Fibroblast of the aortic adventitia (primary cell): Measurements from ENCODE around the gene CSAD. TPM values are rescaled to one million over a fixed set of nuclear protein-coding genes. Genes with fewer than 3 reads are reported as not detected.

ENCODE experiments used
- DNase-seq: peaks from one replicate; pipeline ENCODE4 v3.0.0-alpha.2; 2010; ENCODE audit warnings: low read depth
- H3K4me3 ChIP-seq: 2 replicates; pipeline ENCODE4 v1.5.1; 2011; ENCODE audit warnings: low read depth, mild to moderate bottlenecking, control low read depth, low read length, moderate library complexity
- total RNA-seq: library from RNA; depleted of rRNA; stranded (reverse); fragments of >200 nt; gene quantifications from 2 replicates; pipeline ENCODE4 v1.2.3, GENCODE V29; 2012; ENCODE audit warnings: low replicate concordance
- TF ChIP-seq, protein P1 (sequence below): IDR thresholded peaks from 2 replicates; pipeline ENCODE4 v1.5.1; 2011; ENCODE audit warnings: mild to moderate bottlenecking, low read length, control low read depth, inconsistent platforms; ENCODE audit not compliant: insufficient read depth

The CSAD gene
- total RNA-seq, 1 donor = 8.7 TPM

DNA sequence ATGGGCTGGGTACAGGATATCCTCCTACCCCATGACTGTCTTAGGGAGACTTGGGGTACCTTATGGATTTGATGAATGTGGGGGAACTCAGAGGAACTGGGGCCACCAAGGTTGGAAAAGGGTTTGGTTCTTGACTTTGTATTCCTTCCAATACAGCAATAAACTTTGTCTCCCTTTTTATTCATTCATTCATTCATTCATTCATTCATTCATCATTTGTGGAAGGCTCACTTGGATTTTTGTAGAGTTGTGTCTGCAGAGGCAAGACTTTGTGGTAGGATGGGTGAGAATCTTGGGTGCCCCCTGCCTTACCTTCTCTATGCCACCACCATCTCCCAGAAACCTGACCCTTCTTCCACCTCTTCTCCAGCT lies 56.4 kb downstream of the CSAD start:
- TF ChIP-seq, protein P1, sequence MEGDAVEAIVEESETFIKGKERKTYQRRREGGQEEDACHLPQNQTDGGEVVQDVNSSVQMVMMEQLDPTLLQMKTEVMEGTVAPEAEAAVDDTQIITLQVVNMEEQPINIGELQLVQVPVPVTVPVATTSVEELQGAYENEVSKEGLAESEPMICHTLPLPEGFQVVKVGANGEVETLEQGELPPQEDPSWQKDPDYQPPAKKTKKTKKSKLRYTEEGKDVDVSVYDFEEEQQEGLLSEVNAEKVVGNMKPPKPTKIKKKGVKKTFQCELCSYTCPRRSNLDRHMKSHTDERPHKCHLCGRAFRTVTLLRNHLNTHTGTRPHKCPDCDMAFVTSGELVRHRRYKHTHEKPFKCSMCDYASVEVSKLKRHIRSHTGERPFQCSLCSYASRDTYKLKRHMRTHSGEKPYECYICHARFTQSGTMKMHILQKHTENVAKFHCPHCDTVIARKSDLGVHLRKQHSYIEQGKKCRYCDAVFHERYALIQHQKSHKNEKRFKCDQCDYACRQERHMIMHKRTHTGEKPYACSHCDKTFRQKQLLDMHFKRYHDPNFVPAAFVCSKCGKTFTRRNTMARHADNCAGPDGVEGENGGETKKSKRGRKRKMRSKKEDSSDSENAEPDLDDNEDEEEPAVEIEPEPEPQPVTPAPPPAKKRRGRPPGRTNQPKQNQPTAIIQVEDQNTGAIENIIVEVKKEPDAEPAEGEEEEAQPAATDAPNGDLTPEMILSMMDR = no peak
- DNase-seq = no peak
- H3K4me3 ChIP-seq = no peak overlapping the region

DNA sequence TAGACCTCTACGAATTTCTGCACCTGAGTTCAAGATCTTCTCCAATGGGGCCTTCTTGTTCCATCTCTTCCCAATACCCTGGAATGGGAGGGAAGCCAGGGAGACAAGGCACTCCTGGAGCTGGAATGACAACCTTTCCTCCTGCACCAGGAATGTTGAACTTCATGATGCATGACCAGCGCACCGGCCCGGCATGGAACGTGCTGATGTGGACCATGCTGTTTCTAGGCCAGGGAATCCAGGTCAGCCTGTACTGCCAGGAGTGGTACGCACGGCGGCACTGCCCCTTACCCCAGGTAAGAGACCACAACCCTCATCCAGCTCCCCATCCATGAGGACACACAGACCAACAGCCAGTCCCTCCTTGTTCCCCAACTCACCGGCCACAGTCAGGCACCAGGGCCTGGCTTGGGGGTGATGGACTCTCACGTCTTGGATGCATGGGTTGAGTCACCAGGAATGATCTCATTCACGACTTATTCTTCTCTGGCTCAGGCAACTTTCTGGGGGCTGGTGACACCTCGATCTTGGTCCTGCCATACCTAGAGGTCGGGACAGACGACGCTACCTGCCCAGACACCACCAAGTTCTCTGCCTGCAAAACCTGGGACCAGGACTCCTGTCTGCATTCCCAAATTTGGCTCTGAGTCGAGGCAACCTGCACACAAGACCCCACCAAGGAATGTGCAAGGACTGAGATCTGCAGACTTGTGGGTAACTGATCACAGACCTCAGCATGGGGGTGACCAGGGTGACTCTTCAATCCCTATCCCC lies 57.0 kb downstream of the CSAD start:
- no peak overlapping the region for H3K4me3 ChIP-seq
- TF ChIP-seq, protein P1 = no peak
- DNase-seq = peak; percentile 8

DNA sequence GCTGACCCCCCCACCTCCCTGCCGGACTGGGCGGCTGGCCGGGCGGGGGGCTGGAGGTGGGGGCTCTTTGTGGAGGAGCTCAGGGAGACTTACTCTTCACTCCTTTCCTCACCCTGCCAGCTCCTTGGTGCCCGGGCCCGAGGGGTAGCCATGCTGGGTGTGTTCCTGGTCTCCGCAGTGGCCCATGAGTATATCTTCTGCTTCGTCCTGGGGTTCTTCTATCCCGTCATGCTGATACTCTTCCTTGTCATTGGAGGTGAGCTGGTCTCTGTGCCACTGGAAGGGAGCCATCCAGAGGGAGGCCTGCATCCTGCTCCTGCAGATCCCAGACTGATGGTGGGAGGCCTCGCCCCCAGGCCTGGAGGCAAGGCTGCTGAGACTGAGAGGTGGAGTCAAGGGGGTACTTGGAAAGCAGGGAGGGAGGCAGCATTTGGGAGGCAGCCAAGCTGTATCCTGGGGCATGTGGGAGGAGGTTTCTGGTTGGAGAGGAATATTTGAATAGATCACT lies 57.7 kb downstream of the CSAD start:
- TF ChIP-seq, protein P1 = no peak

DNA sequence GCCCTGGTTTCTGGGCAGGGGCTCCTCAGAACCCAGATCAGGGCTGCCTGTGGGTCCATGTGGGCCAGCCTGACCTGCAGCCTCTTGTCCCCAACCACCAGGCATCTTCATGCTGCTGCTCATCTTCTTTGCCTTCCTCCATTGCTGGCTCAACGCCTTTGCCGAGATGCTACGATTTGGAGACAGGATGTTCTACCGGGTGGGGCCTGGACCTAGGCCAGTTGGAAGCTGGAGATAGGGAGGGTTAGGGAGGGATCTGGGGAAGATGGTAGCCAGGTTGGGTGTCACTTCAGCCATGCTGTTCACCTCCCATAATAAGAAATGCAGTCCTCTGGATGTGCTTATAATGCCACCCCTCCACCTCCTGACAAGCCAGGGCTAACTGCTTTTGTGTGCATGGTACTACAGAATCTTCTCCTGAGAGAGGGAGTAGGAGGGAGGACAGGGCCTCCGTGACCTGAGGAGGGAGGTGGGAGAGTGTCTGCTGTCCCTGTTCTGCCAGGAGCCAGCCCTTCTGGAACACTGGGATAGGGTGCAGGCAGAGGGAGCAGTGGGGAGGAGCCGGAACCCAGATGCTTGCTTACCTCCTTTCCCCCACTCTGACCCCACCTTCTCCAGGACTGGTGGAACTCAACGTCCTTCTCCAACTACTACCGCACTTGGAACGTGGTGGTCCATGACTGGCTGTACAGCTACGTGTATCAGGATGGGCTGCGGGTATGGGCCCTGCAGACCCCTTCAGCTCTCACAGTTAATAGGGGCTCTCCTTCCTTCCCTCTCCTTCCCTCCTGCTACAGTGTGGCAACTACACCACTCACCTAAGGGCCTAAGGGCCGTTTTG lies 59.8 kb downstream of the CSAD start:
- no peak for DNase-seq
- TF ChIP-seq, protein P1 = no peak
- no peak overlapping the region for H3K4me3 ChIP-seq

More for the DNA sequence above, 57.7 kb downstream of the CSAD start:
- H3K4me3 ChIP-seq = no peak overlapping the region
- no peak for DNase-seq

DNA sequence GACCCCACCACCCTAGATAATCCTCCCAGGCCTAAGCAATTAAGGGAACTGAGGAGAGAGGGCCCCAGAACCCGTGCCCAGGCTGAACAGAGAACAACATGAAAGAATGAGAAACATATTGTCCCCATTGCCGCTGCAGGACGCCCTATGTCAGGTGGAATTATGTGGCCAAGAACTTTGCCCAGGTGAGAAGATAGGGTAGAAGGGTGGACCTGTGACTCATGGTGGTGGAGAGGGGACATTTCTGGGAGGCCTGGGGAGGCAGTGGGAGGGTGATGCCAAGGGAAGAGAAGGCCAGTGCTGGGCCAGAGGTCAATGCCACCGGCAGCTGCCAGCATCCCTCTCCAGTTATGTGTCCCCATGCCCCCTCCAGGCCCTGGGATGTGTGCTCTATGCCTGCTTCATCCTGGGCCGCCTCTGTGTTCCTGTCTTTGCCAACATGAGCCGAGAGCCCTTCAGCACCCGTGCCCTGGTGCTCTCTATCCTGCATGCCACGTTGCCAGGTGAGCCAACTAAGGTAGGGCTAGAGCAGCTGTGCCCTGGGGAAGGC lies 61.9 kb downstream of the CSAD start:
- H3K4me3 ChIP-seq = no peak overlapping the region
- no peak for DNase-seq
- TF ChIP-seq, protein P1 = no peak

DNA sequence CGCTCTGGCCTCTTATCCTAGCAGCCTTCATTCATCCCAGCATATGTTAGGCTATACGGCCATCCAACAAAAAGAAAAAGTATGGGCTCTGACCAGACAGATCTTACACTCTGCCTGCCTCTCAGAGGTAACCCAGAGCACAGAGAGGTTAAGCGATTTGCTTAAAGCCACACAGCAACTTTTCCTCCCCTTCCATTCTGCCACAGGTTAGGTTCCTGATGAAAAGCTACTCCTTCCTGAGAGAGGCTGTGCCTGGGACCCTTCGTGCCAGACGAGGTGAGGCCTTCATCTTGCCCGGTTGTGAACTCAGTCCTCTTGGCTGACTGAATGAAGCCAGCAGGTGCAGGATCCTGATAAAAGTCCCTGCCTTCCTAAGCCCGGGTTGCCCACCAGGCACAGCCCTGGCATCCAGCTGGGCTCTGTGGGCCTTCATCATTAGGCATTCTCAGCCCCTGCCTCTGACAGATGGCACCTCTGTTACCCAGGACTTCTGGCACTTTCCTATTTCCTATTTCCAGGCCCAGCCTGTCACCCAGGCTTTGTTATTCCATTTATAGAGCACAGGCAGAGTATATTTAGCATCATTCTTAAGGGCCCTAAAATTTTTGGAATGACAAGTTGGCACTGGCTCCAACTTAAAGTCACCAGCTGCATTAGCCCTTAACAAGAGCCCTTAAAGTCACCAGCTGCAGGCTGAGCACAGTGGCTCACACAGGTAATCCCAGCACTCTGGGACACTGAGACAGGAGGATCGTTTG lies 64.7 kb downstream of the CSAD start:
- no peak for DNase-seq
- TF ChIP-seq, protein P1 = no peak
- H3K4me3 ChIP-seq = no peak overlapping the region
